PC-9 (cell line): Measurements from ENCODE around the gene MSI2. TPM values are rescaled to one million over a fixed set of nuclear protein-coding genes. Genes with fewer than 3 reads are reported as not detected.

Experiments
- BruUV-seq: library from RNA; stranded (reverse); fragments of 400-500 nt; replicated peaks from 2 replicates; lab custom pipeline; 2021; lab: Mats Ljungman, UMichigan
- CTCF ChIA-PET: fragments of 300-600 bp; sonication (Branson Sonifier 250); formaldehyde crosslinking; loops from one replicate; lab custom pipeline; 2022; ENCODE audit warnings: antibody characterized with exemption; lab: Charles Lee
- POLR2A ChIA-PET: fragments of 300-600 bp; sonication (Branson Sonifier 250); formaldehyde crosslinking; loops from one replicate; lab custom pipeline; 2022; ENCODE audit warnings: antibody characterized with exemption; ENCODE audit not compliant: unreplicated experiment; lab: Charles Lee
- DNase-seq, 2 experiments: peaks; one replicate each; pipeline versions ENCODE4 v3.0.0 to v3.0.0-alpha.2; 2015 to 2022; ENCODE audit warnings: mixed read lengths in 1 of 2
- H2AFZ ChIP-seq: fragments of 200-600 bp; sonication (generic); 2 replicates; pipeline ENCODE4 v1.8.1; 2017; ENCODE audit warnings: antibody characterized with exemption
- H3F3A ChIP-seq: fragments of 200-600 bp; sonication (generic); 2 replicates; pipeline ENCODE4 v1.8.1; 2017; ENCODE audit warnings: antibody characterized with exemption, mild to moderate bottlenecking, low read depth; ENCODE audit not compliant: insufficient read depth
- H3K27ac ChIP-seq: fragments of 200-600 bp; sonication (generic); 2 replicates; pipeline ENCODE4 v1.6.1; 2016; ENCODE audit warnings: mixed run types
- H3K27me3 ChIP-seq: fragments of 200-600 bp; sonication (generic); 2 replicates; pipeline ENCODE4 v1.6.1; 2016; ENCODE audit warnings: low read depth, mixed run types; ENCODE audit not compliant: insufficient read depth
- H3K36me3 ChIP-seq: fragments of 200-600 bp; sonication (generic); 2 replicates; pipeline ENCODE4 v1.6.1; 2016; ENCODE audit warnings: low read depth, mixed run types
- H3K4me1 ChIP-seq: fragments of 200-600 bp; sonication (generic); replicated peaks from 2 replicates; pipeline ENCODE4 v1.6.1; 2016; ENCODE audit warnings: mixed run types; ENCODE audit not compliant: insufficient read depth
- H3K4me2 ChIP-seq: fragments of 200-600 bp; sonication (generic); 2 replicates; pipeline ENCODE4 v1.6.1; 2017; ENCODE audit warnings: mixed run types
- H3K4me3 ChIP-seq: fragments of 200-600 bp; sonication (generic); 2 replicates; pipeline ENCODE4 v1.6.1; 2016; ENCODE audit warnings: mixed run types
- H3K79me2 ChIP-seq: fragments of 200-600 bp; sonication (generic); 2 replicates; pipeline ENCODE4 v1.6.1; 2017; ENCODE audit warnings: low read depth, mixed run types
- H3K9me2 ChIP-seq: fragments of 200-600 bp; sonication (generic); 2 replicates; pipeline ENCODE4 v1.8.1; 2017; ENCODE audit warnings: mild to moderate bottlenecking; ENCODE audit not compliant: insufficient read depth
- H3K9me3 ChIP-seq: fragments of 200-600 bp; sonication (generic); 2 replicates; pipeline ENCODE4 v1.8.1; 2016; ENCODE audit warnings: low read depth; ENCODE audit not compliant: insufficient read depth
- H4K20me1 ChIP-seq: fragments of 200-600 bp; sonication (generic); 2 replicates; pipeline ENCODE4 v1.8.1; 2017; ENCODE audit not compliant: insufficient read depth
- CTCF ChIP-seq: fragments of 200-600 bp; sonication (generic); conservative IDR thresholded peaks from 2 replicates; pipeline ENCODE4 v1.6.1; 2017; ENCODE audit warnings: mixed run types, antibody characterized with exemption, mild to moderate bottlenecking, moderate library complexity
- EZH2 ChIP-seq: fragments of 200-600 bp; sonication (generic); IDR thresholded peaks from 2 replicates; pipeline ENCODE4 v1.8.0; 2017; ENCODE audit warnings: antibody characterized with exemption, low read depth
- intact Hi-C: fragments of 100-400 bp; cut with micrococcal nuclease; formaldehyde crosslinking; loops from one replicate; pipeline ENCODE4 v1.10.0; 2022; ENCODE audit not compliant: unreplicated experiment
- total RNA-seq: library from RNA; stranded (reverse); gene quantifications from 2 replicates; pipeline ENCODE4 v1.2.3, GENCODE V29; 2021

Gene MSI2
- total RNA-seq, 1 experiment from 2014 or later = 15.7 TPM

GRCh38 chr17:57436565-57436964 is 180.2 kb downstream of the MSI2 start:
- DNase-seq = no peak
- Histone ChIP-seq H3K27me3 (peaks cover 8% of the 10 kb centered on the region; the same call in 1 of the 2 replicates), H3K4me3 (no peak overlapping the region), H4K20me1 (no peaks in the 10 kb centered on the region), H2AFZ (no peak overlapping the region), H3K9me2 (no peaks in the 10 kb centered on the region), H3K27ac (no peak overlapping the region), H3K4me1 (no peaks in the 10 kb centered on the region; the same call in 1 of the 2 replicates), H3K79me2 (no peaks in the 10 kb centered on the region), H3K36me3 (no peaks in the 10 kb centered on the region), H3K4me2 (no peak overlapping the region), H3F3A (no peaks in the 10 kb centered on the region), H3K9me3 (no peaks in the 10 kb centered on the region)
- intact Hi-C loops = no loop called here
- no TSS peak for BruUV-seq
- TF ChIP-seq EZH2 = no peak
- no peak for TF ChIP-seq CTCF
- ChIA-PET CTCF (no interaction called here), POLR2A (no interaction called here)

DNA sequence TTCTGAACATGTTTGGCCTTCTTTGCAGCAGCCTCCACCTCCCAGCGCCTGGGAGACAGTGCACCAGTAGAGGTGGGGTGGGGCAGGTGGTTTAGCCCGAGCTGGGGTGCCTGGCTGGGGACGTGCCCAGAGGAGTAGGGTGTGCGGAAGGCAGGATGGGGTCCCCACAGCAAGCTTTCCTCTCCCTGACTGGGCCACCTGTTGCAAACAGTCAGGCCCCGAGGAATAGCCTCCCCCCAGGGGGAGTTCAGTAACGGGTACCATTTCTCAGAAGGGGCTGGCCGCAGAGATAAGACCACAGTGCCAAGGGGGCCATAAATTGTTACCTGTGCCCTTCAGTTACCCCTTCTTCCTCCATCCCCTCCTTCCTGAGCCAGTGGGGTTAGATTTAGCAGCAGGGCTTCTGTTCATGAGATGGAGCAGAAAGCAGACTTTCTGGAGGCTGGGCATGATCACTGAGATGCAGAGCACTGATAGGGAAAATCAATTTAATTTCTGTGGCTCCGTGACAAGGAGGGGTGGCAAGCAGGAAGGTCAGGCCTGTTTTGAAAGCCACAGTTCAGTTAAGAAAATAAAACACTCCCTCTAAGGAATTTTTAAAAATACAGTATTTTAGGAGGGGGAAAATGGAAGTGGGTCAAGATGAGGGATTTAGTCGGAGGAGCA is 181.9 kb downstream of the MSI2 start:
- POLR2A ChIA-PET = no interaction called here
- H2AFZ ChIP-seq = no peak overlapping the region
- no peaks in the 10 kb centered on the region; the same call in 1 of the 2 replicates for H3K4me1 ChIP-seq
- H4K20me1 ChIP-seq = no peaks in the 10 kb centered on the region
- no peaks in the 10 kb centered on the region for H3F3A ChIP-seq
- no TSS peak for BruUV-seq
- H3K27me3 ChIP-seq = peaks cover 8% of the 10 kb centered on the region; the same call in 1 of the 2 replicates
- TF ChIP-seq CTCF = no peak
- no peak for TF ChIP-seq EZH2
- no peak for DNase-seq
- no peak overlapping the region for H3K4me3 ChIP-seq
- no peaks in the 10 kb centered on the region for H3K9me3 ChIP-seq
- no peaks in the 10 kb centered on the region for H3K79me2 ChIP-seq
- no peaks in the 10 kb centered on the region for H3K9me2 ChIP-seq
- no peaks in the 10 kb centered on the region for H3K36me3 ChIP-seq
- CTCF ChIA-PET = interaction anchor here (0.7 kb wide), 1 partner anchor 648 kb away, joined by 5 read pairs; no protein-coding TSS in a partner anchor
- H3K4me2 ChIP-seq = no peak overlapping the region
- intact Hi-C loops = no loop called here
- no peak overlapping the region for H3K27ac ChIP-seq

- H3K9me3 ChIP-seq = no peaks in the 10 kb centered on the region
- H4K20me1 ChIP-seq = no peaks in the 10 kb centered on the region
- H3K79me2 ChIP-seq = no peaks in the 10 kb centered on the region
- H3K27me3 ChIP-seq = peaks cover 14% of the 10 kb centered on the region; the same call in 1 of the 2 replicates
- H3K36me3 ChIP-seq = no peaks in the 10 kb centered on the region
- intact Hi-C loops = no loop called here
- H3K4me2 ChIP-seq = no peak overlapping the region
- BruUV-seq = no TSS peak
- no peak for TF ChIP-seq CTCF
- no peak for TF ChIP-seq EZH2
- H3K27ac ChIP-seq = no peak overlapping the region
- no peaks in the 10 kb centered on the region; the same call in 1 of the 2 replicates for H3K4me1 ChIP-seq
- no peak overlapping the region for H2AFZ ChIP-seq
- CTCF ChIA-PET = interaction anchor here (0.7 kb wide), 1 partner anchor 190 kb away, joined by 4 read pairs; no protein-coding TSS in a partner anchor
- no peak for DNase-seq
- H3K4me3 ChIP-seq = no peak overlapping the region
- H3K9me2 ChIP-seq = no peaks in the 10 kb centered on the region
- POLR2A ChIA-PET = no interaction called here
- H3F3A ChIP-seq = no peaks in the 10 kb centered on the region
These were observed 183.3 kb downstream of the MSI2 start for GRCh38 chr17:57439651-57440050.
